ENCODE data around the gene GIMAP5.

Gene GIMAP5

GRCh38 chr7:150734254-150734653, 3.0 kb upstream of the GIMAP5 start:
- no peak overlapping the region for H3K4me3 ChIP-seq (ENCODE audit: low read depth, low read length)

GRCh38 chr7:150735596-150736358, 1.4 kb upstream of the GIMAP5 start:
- no peak overlapping the region for H3K4me3 ChIP-seq (ENCODE audit: low read depth, low read length)

GRCh38 chr7:150736864-150737263, 354 bp upstream of the GIMAP5 start:
- no peak overlapping the region for H3K4me3 ChIP-seq (ENCODE audit: low read depth, low read length)

- H3K4me3 ChIP-seq (ENCODE audit: low read depth, low read length) = no peak overlapping the region
Observed at GRCh38 chr7:150738092-150738491, 874 bp downstream of the GIMAP5 start.

GRCh38 chr7:150738591-150739001, 1.4 kb downstream of the GIMAP5 start:
- H3K4me3 ChIP-seq (ENCODE audit: low read depth, low read length) = no peak overlapping the region

- H3K4me3 ChIP-seq (ENCODE audit: low read depth, low read length) = no peak overlapping the region
Observed at GRCh38 chr7:150739033-150739432, 1.8 kb downstream of the GIMAP5 start.

- H3K4me3 ChIP-seq (ENCODE audit: low read depth, low read length) = no peak overlapping the region
Observed at GRCh38 chr7:150740053-150740452, 2.8 kb downstream of the GIMAP5 start.

- H3K4me3 ChIP-seq (ENCODE audit: low read depth, low read length) = no peak overlapping the region
Observed at GRCh38 chr7:150742286-150742968, 5.2 kb downstream of the GIMAP5 start.

GRCh38 chr7:150744041-150744656, 6.9 kb downstream of the GIMAP5 start:
- H3K4me3 ChIP-seq (ENCODE audit: low read depth, low read length) = no peak overlapping the region

GRCh38 chr7:150745086-150745485, 7.9 kb downstream of the GIMAP5 start:
- H3K4me3 ChIP-seq (ENCODE audit: low read depth, low read length) = no peak overlapping the region

- H3K4me3 ChIP-seq (ENCODE audit: low read depth, low read length) = no peak overlapping the region
Observed at GRCh38 chr7:150745876-150746275, 8.7 kb downstream of the GIMAP5 start.

GRCh38 chr7:150746921-150747320, 9.7 kb downstream of the GIMAP5 start:
- no peak overlapping the region for H3K4me3 ChIP-seq (ENCODE audit: low read depth, low read length)

- no peak overlapping the region for H3K4me3 ChIP-seq (ENCODE audit: low read depth, low read length)
Observed at GRCh38 chr7:150748376-150748775, 11.2 kb downstream of the GIMAP5 start.

- no peak overlapping the region for H3K4me3 ChIP-seq (ENCODE audit: low read depth, low read length)
Observed at GRCh38 chr7:150751702-150752101, 14.5 kb downstream of the GIMAP5 start.

- no peak overlapping the region for H3K4me3 ChIP-seq (ENCODE audit: low read depth, low read length)
Observed at GRCh38 chr7:150753239-150753638, 16.0 kb downstream of the GIMAP5 start.

- no peak overlapping the region for H3K4me3 ChIP-seq (ENCODE audit: low read depth, low read length)
Observed at GRCh38 chr7:150753826-150754603, 16.8 kb downstream of the GIMAP5 start.

GRCh38 chr7:150754951-150755350, 17.7 kb downstream of the GIMAP5 start:
- H3K4me3 ChIP-seq (ENCODE audit: low read depth, low read length) = no peak overlapping the region

- H3K4me3 ChIP-seq (ENCODE audit: low read depth, low read length) = no peak overlapping the region
Observed at GRCh38 chr7:150755473-150756099, 18.4 kb downstream of the GIMAP5 start.

- H3K4me3 ChIP-seq (ENCODE audit: low read depth, low read length) = no peak overlapping the region
Observed at GRCh38 chr7:150756166-150756565, 18.9 kb downstream of the GIMAP5 start.

- H3K4me3 ChIP-seq (ENCODE audit: low read depth, low read length) = no peak overlapping the region
Observed at GRCh38 chr7:150756858-150757257, 19.6 kb downstream of the GIMAP5 start.

GRCh38 chr7:150759479-150759878, 22.3 kb downstream of the GIMAP5 start:
- H3K4me3 ChIP-seq (ENCODE audit: low read depth, low read length) = no peak overlapping the region
